DOHH2 (cell line): ENCODE measurements around the gene C2CD2L.
"Not testable (repeated sequence)": the region's sequence is repeated elsewhere in the genome, so short reads cannot be mapped to it uniquely, and the experiment has no call there.

ENCODE experiments used
- H3F3A ChIP-seq: fragments of 200-600 bp; sonication (generic), shearing (Covaris generic); 2 replicates; pipeline ENCODE4 v1.6.0; 2016; ENCODE audit warnings: antibody characterized with exemption, mild to moderate bottlenecking; ENCODE audit not compliant: control insufficient read depth, insufficient read depth
- H3K27ac ChIP-seq: fragments of 200-600 bp; sonication (generic); 2 replicates; pipeline ENCODE4 v1.5.1; 2014; ENCODE audit warnings: low read depth, mild to moderate bottlenecking, low read length, moderate library complexity
- H3K27me3 ChIP-seq: fragments of 200-600 bp; sonication (generic); 2 replicates; pipeline ENCODE4 v1.6.1; 2014; ENCODE audit warnings: mild to moderate bottlenecking, low read length, mixed read lengths; ENCODE audit not compliant: control insufficient read depth
- H3K36me3 ChIP-seq: fragments of 200-600 bp; sonication (generic); 2 replicates; pipeline ENCODE4 v1.6.1; 2014; ENCODE audit warnings: mild to moderate bottlenecking, low read length, moderate library complexity, mixed read lengths; ENCODE audit not compliant: control insufficient read depth
- H3K4me1 ChIP-seq: fragments of 200-600 bp; sonication (generic); 2 replicates; pipeline ENCODE4 v1.6.1; 2014; ENCODE audit warnings: mild to moderate bottlenecking, low read length, mixed read lengths; ENCODE audit not compliant: control insufficient read depth
- H3K4me2 ChIP-seq: fragments of 200-600 bp; sonication (generic); 2 replicates; pipeline ENCODE4 v1.6.0; 2014; ENCODE audit warnings: mild to moderate bottlenecking, low read length, moderate library complexity
- H3K4me3 ChIP-seq: fragments of 200-600 bp; sonication (generic); 2 replicates; pipeline ENCODE4 v1.5.1; 2014; ENCODE audit warnings: mild to moderate bottlenecking, low read length, mixed read lengths
- H3K79me2 ChIP-seq: fragments of 200-600 bp; sonication (generic); 2 replicates; pipeline ENCODE4 v1.6.1; 2014; ENCODE audit warnings: mild to moderate bottlenecking, low read length, mixed read lengths; ENCODE audit not compliant: control insufficient read depth
- H3K9me2 ChIP-seq: fragments of 200-600 bp; sonication (generic); replicated peaks from 2 replicates; pipeline ENCODE4 v1.6.1; 2014; ENCODE audit warnings: mild to moderate bottlenecking, low read length, mixed read lengths; ENCODE audit not compliant: control insufficient read depth
- H3K9me3 ChIP-seq: fragments of 200-600 bp; sonication (generic); 2 replicates; pipeline ENCODE4 v1.6.1; 2014; ENCODE audit warnings: antibody characterized with exemption, low read length, mixed read lengths; ENCODE audit not compliant: control insufficient read depth, insufficient read depth
- H4K20me1 ChIP-seq: fragments of 200-600 bp; sonication (generic); 2 replicates; pipeline ENCODE4 v1.6.0; 2014; ENCODE audit warnings: low read depth, mild to moderate bottlenecking, antibody characterized with exemption, low read length, moderate library complexity; ENCODE audit not compliant: control insufficient read depth, insufficient read depth
- EZH2phosphoT487 ChIP-seq: fragments of 200-600 bp; sonication (generic); IDR thresholded peaks from 2 replicates; pipeline ENCODE4 v1.6.1; 2017; ENCODE audit warnings: borderline replicate concordance, mild to moderate bottlenecking, antibody characterized with exemption, low read length, moderate library complexity, mixed read lengths
- TF ChIP-seq, protein P1 (sequence below): fragments of 200-600 bp; sonication (generic); IDR thresholded peaks from one replicate; pipeline ENCODE4 v1.5.1; 2014; ENCODE audit warnings: antibody characterized with exemption, mild to moderate bottlenecking, low read depth, low read length; ENCODE audit not compliant: poor library complexity, severe bottlenecking

C2CD2L gene

DNA sequence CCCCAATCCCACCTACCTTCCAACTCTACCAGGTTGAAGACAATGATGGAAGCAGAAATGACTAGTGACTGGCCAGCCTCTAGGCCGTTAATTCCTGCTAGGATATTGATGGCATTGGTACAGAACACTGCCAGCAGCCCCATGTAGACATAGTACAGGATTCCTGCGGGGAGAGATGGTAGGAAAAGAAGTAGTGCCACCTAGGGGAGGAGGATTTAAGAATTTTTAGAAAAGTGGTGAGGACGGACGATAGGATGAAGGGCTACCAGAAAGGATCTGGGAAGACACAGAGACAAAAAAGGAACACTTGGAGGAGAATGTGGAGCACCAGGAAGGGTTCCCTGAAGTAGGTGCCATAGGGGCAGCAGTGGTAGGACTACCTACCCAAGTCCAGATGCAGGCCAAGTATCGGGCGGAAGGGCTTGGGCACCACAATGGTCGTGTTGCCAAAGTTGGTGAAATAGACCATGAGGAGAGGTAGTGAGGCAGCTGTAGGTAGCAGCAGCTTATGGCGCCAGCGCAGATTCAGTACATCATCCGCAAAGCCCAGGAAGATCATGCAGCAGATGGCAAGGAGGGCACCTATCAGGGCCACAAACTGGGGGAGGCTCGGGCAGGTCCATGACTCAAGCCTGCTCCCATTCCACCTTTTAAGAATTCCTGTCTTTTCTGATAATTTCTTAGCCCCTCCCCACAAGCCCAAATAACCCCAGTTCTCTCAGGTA lies 6.7 kb upstream of the C2CD2L start:
- H3K27ac ChIP-seq: peak overlapping the region; percentile 75
- H3K9me3 ChIP-seq: no peaks in the 10 kb centered on the region
- peaks cover 62% of the 10 kb centered on the region for H3K79me2 ChIP-seq

DNA sequence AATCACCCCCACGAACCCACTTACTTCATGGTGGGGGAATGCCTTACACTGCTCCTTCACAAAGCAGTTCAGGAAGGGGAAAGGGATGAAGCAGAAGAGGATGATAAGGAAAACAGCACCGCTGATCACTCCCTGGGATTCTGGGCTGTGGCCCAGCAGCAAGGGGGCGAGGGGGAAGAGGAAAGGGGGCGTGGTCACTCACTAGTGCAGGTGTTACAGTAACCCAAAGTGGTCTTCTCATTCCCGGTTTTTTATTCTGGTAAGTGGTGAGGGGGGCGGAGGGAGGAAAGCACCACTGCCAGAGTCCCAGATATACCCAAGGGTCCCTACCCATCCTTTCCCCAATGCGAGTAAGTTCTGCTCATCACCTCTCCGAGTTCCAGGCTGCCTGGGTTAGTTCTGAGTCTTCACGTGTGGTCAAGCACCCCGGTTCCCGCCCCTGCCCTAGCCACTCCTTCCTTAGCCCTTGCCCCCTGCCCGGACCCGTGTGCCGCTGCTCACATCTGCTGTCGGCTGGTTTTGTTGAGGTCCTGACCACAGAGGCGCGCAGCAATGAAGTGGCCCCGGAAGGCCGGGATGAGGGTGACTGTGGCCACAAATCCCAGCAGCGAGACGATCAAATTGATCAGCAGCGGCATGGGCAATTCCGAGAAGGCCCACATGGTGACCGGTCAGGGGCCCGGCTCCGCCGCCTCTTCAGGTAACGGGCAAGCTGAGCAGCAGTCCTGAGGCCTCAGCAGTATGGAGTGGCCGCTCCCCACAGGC lies 6.0 kb upstream of the C2CD2L start:
- Histone ChIP-seq H3K9me2 (no peaks in the 10 kb centered on the region), H3K4me2 (peak overlapping the region; percentile 94), H3F3A (peaks cover 20% of the 10 kb centered on the region), H4K20me1 (no peaks in the 10 kb centered on the region), H3K36me3 (peaks cover 32% of the 10 kb centered on the region), H3K27me3 (no peaks in the 10 kb centered on the region), H3K4me1 (peaks cover 72% of the 10 kb centered on the region), H3K79me2 (peaks cover 57% of the 10 kb centered on the region), H3K27ac (peak overlapping the region; percentile 75), H3K4me3 (peak overlapping the region; percentile 83), H3K9me3 (no peaks in the 10 kb centered on the region)
- TF ChIP-seq, protein P1, sequence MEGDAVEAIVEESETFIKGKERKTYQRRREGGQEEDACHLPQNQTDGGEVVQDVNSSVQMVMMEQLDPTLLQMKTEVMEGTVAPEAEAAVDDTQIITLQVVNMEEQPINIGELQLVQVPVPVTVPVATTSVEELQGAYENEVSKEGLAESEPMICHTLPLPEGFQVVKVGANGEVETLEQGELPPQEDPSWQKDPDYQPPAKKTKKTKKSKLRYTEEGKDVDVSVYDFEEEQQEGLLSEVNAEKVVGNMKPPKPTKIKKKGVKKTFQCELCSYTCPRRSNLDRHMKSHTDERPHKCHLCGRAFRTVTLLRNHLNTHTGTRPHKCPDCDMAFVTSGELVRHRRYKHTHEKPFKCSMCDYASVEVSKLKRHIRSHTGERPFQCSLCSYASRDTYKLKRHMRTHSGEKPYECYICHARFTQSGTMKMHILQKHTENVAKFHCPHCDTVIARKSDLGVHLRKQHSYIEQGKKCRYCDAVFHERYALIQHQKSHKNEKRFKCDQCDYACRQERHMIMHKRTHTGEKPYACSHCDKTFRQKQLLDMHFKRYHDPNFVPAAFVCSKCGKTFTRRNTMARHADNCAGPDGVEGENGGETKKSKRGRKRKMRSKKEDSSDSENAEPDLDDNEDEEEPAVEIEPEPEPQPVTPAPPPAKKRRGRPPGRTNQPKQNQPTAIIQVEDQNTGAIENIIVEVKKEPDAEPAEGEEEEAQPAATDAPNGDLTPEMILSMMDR: no peak

More for the DNA sequence above, 6.7 kb upstream of the C2CD2L start:
- H3K4me2 ChIP-seq: peak overlapping the region; percentile 94
- H3K9me2 ChIP-seq: no peaks in the 10 kb centered on the region
- peaks cover 20% of the 10 kb centered on the region for H3F3A ChIP-seq
- H4K20me1 ChIP-seq: no peaks in the 10 kb centered on the region
- H3K36me3 ChIP-seq: peaks cover 36% of the 10 kb centered on the region
- H3K4me1 ChIP-seq: peaks cover 71% of the 10 kb centered on the region
- H3K27me3 ChIP-seq: no peaks in the 10 kb centered on the region
- H3K4me3 ChIP-seq: peak overlapping the region; percentile 83
- TF ChIP-seq, protein P1: peak; percentile 71
- no peak for TF ChIP-seq EZH2phosphoT487

DNA sequence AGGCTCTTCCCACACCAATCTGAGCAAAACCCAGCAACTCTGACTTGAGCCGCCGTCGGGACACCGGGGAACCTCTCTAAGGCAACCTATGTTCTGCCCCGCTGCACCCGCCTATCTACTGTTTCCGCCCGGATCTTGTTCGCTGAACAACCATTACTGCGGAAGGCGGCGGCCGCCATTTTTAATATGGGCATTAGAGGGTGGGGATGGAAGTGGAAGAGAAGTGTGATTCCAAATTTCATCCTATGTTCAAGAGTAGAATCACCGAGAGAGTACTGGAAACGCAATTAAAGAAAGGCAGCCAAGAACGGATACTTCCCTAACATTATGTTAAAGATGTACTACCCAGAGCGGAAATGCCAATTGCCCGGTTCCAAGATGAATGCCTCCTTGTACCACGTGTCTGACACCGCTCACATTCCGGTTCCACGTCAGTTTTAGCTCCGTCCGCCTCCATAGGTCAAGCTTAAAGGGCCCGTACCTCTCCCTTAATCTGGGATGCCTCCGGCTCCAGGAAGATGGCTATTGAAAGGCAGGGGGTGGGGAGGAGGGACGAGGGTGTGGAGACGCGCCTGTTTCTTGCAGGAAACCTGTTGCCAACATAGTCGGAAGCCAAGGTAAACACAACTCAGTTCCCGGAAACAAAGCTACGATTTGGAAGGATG lies 5.3 kb upstream of the C2CD2L start, which contains the start of gene DPAGT1:
TSS of gene DPAGT1 (minus strand) at position 95 of the 665 bp plus-strand sequence. CDS start 198 bp downstream, outside the sequence.
- H3F3A ChIP-seq: peaks cover 20% of the 10 kb centered on the region
- H3K9me3 ChIP-seq: no peaks in the 10 kb centered on the region
- H3K27ac ChIP-seq: peak within 1 kb of the TSS; percentile 75

DNA sequence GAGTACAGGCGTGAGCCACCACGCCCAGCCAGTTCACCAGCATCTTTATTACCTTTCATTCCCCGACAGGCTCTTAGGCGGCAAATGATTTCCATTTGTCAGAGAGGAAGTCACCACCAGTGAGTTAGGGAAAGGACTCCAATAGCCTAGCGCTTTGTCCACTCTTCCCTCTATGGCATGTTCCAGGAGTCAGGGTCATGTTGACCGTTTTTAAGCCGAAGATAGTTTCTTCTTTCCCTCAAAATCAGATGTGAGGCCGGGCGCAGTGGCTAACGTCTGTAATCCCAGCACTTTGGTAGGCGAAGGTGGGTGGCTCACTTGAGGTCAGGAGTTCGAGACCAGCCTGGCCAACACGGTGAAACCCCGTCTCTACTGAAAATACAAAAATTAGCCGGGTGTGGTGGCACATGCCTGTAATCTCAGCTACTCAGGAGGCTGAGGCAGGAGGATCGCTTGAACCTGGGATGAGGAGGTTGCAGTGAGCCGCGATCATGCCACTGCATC lies 3.9 kb upstream of the C2CD2L start:
- not testable (repeated sequence) for H3K9me2 ChIP-seq, H4K20me1 ChIP-seq, H3K9me3 ChIP-seq, H3K27me3 ChIP-seq
- H3K4me2 ChIP-seq: peak overlapping the region; percentile 94
- peak overlapping the region; percentile 83 for H3K4me3 ChIP-seq
- H3K36me3 ChIP-seq: peaks cover 18% of the 10 kb centered on the region
- H3F3A ChIP-seq: peaks cover 20% of the 10 kb centered on the region
- peak overlapping the region; percentile 75; the same call in 1 of the 2 replicates for H3K27ac ChIP-seq
- H3K4me1 ChIP-seq: peaks cover 61% of the 10 kb centered on the region
- peaks cover 49% of the 10 kb centered on the region for H3K79me2 ChIP-seq

More for the DNA sequence above, 5.3 kb upstream of the C2CD2L start, which contains the start of gene DPAGT1:
- peaks cover 72% of the 10 kb centered on the region for H3K4me1 ChIP-seq
- no peaks in the 10 kb centered on the region for H4K20me1 ChIP-seq
- H3K4me3 ChIP-seq: peak within 1 kb of the TSS; percentile 83
- peaks cover 25% of the 10 kb centered on the region for H3K36me3 ChIP-seq
- peak within 1 kb of the TSS; percentile 94 for H3K4me2 ChIP-seq
- H3K27me3 ChIP-seq: no peaks in the 10 kb centered on the region
- H3K9me2 ChIP-seq: no peaks in the 10 kb centered on the region
- TF ChIP-seq, protein P1: no peak
- TF ChIP-seq EZH2phosphoT487: no peak
- H3K79me2 ChIP-seq: peaks cover 50% of the 10 kb centered on the region
